ENCODE measurements around the gene CLP1.

The CLP1 gene

GRCh38 chr11:57657194-57658022, at the start of gene CLP1:
CLP1 (plus strand) TSS chr11:57657762; CDS start chr11:57659477, 1,715 bp downstream.
- ATAC-seq (peak; percentile 99), DNase-seq (peak; percentile 98)

GRCh38 chr11:57610170-57610569, 47.4 kb upstream of the CLP1 start:
- ATAC-seq (no peak), DNase-seq (no peak)

- DNase-seq (no peak), ATAC-seq (no peak)
Measured at GRCh38 chr11:57614234-57614772, 43.3 kb upstream of the CLP1 start.

GRCh38 chr11:57615308-57615707, 42.3 kb upstream of the CLP1 start:
- no peak for DNase-seq
- ATAC-seq = no peak

GRCh38 chr11:57616595-57616994, 41.0 kb upstream of the CLP1 start:
- no peak for DNase-seq
- ATAC-seq = no peak

- DNase-seq = no peak
- no peak for ATAC-seq
Measured at GRCh38 chr11:57618438-57618837, 39.1 kb upstream of the CLP1 start.

- ATAC-seq (no peak), DNase-seq (no peak)
Measured at GRCh38 chr11:57619331-57619730, 38.2 kb upstream of the CLP1 start.

GRCh38 chr11:57620467-57620866, 37.1 kb upstream of the CLP1 start:
- no peak for DNase-seq
- ATAC-seq = no peak

GRCh38 chr11:57622263-57622662, 35.3 kb upstream of the CLP1 start:
- no peak for ATAC-seq
- DNase-seq = no peak

- DNase-seq = no peak
- no peak for ATAC-seq
Measured at GRCh38 chr11:57624864-57625263, 32.7 kb upstream of the CLP1 start.

- DNase-seq (no peak), ATAC-seq (no peak)
Measured at GRCh38 chr11:57626895-57627294, 30.7 kb upstream of the CLP1 start.

GRCh38 chr11:57630171-57630570, 27.4 kb upstream of the CLP1 start:
- ATAC-seq = no peak

GRCh38 chr11:57632116-57632515, 25.4 kb upstream of the CLP1 start:
- DNase-seq = no peak
- no peak for ATAC-seq

More at GRCh38 chr11:57630171-57630570, 27.4 kb upstream of the CLP1 start:
- DNase-seq = no peak

- no peak for ATAC-seq
- no peak for DNase-seq
Measured at GRCh38 chr11:57633394-57634070, 24.0 kb upstream of the CLP1 start.

GRCh38 chr11:57634311-57634710, 23.3 kb upstream of the CLP1 start:
- DNase-seq (no peak), ATAC-seq (no peak)

- no peak for DNase-seq
- ATAC-seq = no peak
Measured at GRCh38 chr11:57635246-57635645, 22.3 kb upstream of the CLP1 start.

- ATAC-seq (no peak), DNase-seq (no peak)
Measured at GRCh38 chr11:57637626-57638004, 19.9 kb upstream of the CLP1 start.

GRCh38 chr11:57638005-57638781, 19.4 kb upstream of the CLP1 start:
- ATAC-seq (peak; percentile 33), DNase-seq (peak; percentile 36)

GRCh38 chr11:57638811-57639320, 18.7 kb upstream of the CLP1 start:
- peak; percentile 19 for ATAC-seq

GRCh38 chr11:57639321-57640067, 18.1 kb upstream of the CLP1 start:
- ATAC-seq (no peak), DNase-seq (no peak)

More at GRCh38 chr11:57638811-57639320, 18.7 kb upstream of the CLP1 start:
- DNase-seq = no peak

GRCh38 chr11:57640068-57640800, 17.3 kb upstream of the CLP1 start:
- ATAC-seq (no peak), DNase-seq (no peak)

All from stimulated activated naive CD8-positive, alpha-beta T cell treated with anti-CD3 and anti-CD28 coated beads, Interleukin-15, Interleukin-2, amounts not matched to agents 100 U/mL and 50 U/mL, for 24 hours (primary cell).